ENCODE results near the gene MORN1.
A peak's percentile ranks its signal among the peaks of the same experiment; 100 is the strongest.
"Not testable (repeated sequence)": the region's sequence is repeated elsewhere in the genome, so short reads cannot be mapped to it uniquely, and the experiment has no call there.

Gene MORN1

DNA sequence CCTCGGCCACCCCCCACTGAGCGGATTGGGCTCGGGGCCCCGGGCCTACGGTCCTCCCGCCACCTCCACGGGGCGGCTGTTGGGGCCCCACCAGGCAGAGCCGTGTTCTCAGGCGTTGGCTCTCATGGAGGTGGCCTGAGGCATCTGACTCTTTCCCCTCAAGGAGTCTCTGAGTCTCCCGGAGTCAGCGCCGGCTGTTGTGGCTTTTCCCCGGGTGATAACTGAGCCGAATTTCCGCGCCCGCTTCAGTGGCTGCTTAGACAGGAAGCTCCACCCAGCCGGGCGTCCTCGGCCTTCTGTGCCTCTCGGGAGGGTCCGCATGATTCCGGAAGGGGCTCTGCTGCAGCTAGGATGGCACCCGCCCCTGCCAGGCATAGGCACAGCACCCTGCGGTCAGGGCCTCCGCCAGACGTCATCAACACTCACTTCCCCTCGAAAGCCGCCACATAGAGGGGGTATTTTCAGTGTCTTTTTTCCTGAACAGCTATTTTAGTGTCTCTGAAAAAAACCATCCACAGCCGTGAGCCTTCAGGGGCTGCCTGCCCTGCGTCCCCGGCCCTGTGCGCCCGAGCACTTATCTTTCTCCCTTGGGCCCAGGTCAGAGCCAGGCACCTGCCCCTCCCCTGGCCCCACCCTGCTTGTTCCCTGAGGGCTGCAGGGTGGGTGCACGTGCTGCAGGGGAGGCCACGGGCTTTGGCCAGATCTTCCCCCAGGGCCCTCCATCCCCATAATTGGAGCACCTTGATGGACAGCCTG is 90.3 kb downstream of the MORN1 start:
- DNase-seq (ENCODE audit: insufficient read length) (peak; percentile 86), FAIRE-seq (no peak)
- TF ChIP-seq POLR2A (IDR thresholded peaks at IDR 0.05; ENCODE audit: low read depth, low read length) (no peak), TAF1 (IDR thresholded peaks at IDR 0.05; ENCODE audit: borderline replicate concordance, low read depth, low read length) (no peak; the same call in 1 of the 2 replicates), POLR2AphosphoS5 (IDR thresholded peaks at IDR 0.05; ENCODE audit: low read depth, low read length) (no peak)

DNA sequence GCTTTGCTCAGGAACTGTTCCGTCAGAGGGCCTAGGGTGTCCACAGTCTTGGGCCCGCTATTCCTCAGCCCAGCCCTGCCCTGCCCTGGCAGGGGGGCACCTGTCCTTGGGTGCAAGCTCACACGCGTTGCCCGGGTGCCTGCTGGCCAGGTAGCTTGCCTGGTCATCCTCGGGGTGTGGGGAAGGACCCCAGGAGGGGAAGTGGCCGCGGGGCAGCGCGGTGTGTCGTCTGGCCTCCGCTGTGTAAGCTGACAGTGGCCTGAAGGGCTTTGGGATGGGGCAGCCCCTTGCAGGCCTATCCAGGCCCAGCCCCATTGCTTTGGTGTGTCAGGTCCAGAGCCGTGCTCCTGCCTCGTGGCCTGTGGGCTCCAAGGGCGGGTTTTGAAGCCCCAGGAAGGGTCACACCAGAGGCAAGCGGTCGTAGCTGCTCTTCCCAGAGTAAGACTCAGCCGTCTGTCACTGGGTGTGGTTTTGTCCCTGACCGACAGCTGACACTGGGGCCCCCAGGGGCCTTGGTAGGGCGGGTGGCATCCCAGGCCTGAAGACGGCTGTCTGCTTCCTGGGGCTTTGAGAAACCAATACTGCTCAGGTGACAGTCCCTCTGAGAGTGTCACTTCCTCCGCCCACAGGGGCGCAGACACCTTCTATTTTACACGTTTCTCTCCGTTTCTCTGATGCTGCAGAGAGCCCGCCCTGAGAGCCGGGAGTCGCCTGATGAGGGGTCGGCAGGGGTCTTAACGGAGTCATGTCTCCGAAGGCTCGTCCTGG is 91.2 kb downstream of the MORN1 start:
- TF ChIP-seq TAF1 (IDR thresholded peaks at IDR 0.05; ENCODE audit: borderline replicate concordance, low read depth, low read length) (no peak), POLR2A (IDR thresholded peaks at IDR 0.05; ENCODE audit: low read depth, low read length) (peak; percentile 54; the same call in 1 of the 2 replicates)
- peak; percentile 96 for DNase-seq (ENCODE audit: insufficient read length)
- FAIRE-seq, result peak; percentile 94

DNA sequence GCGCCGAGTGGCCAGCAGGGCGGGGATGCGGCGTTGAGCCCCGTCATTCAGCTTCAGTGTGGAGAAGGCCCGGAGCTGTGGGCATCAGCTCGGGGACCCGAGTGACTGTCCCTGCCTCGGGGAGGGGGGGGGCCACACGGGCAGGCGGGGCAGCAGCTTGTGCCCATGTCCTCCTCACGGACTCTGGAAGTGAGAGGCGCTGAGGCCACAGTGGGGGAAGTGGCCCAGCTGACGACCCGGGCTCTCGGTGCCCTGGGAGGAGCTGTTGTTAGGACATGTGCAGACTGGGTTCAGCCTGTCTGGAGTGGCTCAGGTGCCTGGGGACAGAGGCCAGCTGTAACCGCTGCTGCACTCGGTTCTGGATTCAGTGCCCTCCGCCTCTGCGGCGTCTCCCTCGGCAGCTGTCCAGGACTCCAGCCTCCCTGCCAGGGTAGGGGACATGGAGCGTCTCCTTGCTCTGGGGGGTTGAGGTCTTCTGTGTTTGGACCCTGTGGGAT is 92.2 kb downstream of the MORN1 start:
- no peak for FAIRE-seq
- TF ChIP-seq POLR2A (IDR thresholded peaks at IDR 0.05; ENCODE audit: low read depth, low read length) (no peak), POLR2AphosphoS5 (IDR thresholded peaks at IDR 0.05; ENCODE audit: low read depth, low read length) (no peak), TAF1 (IDR thresholded peaks at IDR 0.05; ENCODE audit: borderline replicate concordance, low read depth, low read length) (no peak)
- DNase-seq (ENCODE audit: insufficient read length), result no peak

DNA sequence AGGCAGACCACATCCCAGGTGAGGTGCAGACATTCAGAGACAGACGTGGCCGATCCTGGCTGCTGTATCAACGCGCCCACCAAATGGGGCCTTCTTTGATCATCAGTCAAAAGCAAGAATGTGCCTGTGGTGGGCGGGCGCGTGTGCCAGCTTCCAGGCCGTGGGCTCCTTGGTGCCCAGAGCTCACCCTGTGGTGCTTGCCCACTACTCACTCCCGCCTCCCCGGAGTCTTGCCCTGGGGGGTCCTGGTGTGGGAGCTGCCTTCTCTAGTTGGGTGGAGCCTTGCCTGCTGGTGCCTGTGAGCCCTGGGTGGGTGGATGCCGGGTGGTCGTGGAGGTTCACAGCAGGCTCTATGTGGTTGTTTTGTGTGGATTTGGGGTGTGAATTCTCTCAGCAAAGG is 92.7 kb downstream of the MORN1 start:
- DNase-seq (ENCODE audit: insufficient read length) (no peak), FAIRE-seq (no peak)
- no peak for TF ChIP-seq POLR2A (IDR thresholded peaks at IDR 0.05; ENCODE audit: low read depth, low read length)
- TF ChIP-seq POLR2AphosphoS5 (IDR thresholded peaks at IDR 0.05; ENCODE audit: low read depth, low read length), result no peak
- TF ChIP-seq TAF1 (IDR thresholded peaks at IDR 0.05; ENCODE audit: borderline replicate concordance, low read depth, low read length), result no peak

DNA sequence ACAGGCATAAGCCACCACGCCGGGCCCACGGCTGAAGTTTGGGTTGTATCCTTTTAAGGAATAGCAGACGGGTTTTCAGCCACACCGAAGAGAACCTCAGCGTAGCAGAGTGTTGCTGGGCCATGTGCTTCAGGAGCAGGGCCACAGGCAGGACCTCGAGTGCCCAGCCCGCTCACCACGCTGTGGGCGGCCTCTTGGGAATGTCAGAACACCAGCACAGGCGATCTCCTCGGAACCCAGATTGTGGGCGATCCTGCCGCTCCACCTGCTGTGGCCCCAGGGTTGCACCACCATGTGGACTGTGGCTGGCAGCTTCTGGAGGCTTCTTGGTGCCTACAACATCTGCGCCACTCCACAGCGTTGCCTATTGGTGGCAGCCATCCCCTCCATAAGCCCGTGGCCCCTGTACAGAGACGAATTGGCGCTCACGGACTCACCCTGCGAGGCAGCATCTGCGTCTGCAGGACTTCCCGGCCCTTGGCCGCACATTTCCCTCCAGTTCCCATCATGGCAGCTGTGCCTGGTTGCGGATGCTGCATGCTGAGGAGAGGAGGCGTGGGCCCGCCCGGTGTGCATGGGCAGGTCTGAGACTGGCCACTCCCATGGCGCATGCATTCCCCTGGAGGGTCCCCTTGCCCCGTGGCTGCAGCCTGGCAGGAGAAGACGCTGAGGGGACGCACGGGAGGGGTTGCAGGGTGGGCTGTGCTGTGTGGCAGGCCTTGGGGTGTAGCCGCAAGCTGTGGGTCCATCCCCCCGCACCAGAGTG is 93.9 kb downstream of the MORN1 start:
- FAIRE-seq (no peak), DNase-seq (ENCODE audit: insufficient read length) (no peak)
- TF ChIP-seq POLR2AphosphoS5 (IDR thresholded peaks at IDR 0.05; ENCODE audit: low read depth, low read length) (no peak), POLR2A (IDR thresholded peaks at IDR 0.05; ENCODE audit: low read depth, low read length) (no peak), TAF1 (IDR thresholded peaks at IDR 0.05; ENCODE audit: borderline replicate concordance, low read depth, low read length) (no peak)

DNA sequence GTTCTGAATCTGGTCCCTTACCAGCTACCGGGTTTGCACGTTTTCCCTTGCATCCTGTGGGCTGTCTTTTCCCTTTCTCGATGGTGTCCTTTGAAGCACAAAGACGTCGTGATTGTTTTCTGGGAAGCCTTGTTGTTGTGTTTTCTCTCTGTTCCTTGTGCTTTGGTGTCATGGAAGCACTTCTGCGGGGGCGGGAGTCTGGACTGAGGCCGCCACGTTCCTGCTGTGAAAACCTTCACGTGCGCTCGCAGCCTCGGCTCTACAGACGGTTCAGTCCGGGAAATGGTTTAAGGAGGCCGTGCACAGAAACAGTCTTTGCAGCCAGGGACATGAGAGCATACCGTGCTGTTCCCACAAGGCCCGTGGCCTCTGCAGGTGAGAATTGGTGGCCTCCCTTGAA is 94.7 kb downstream of the MORN1 start:
- no peak for DNase-seq (ENCODE audit: insufficient read length)
- TF ChIP-seq POLR2A (IDR thresholded peaks at IDR 0.05; ENCODE audit: low read depth, low read length), result no peak
- TF ChIP-seq POLR2AphosphoS5 (IDR thresholded peaks at IDR 0.05; ENCODE audit: low read depth, low read length), result no peak
- TF ChIP-seq TAF1 (IDR thresholded peaks at IDR 0.05; ENCODE audit: borderline replicate concordance, low read depth, low read length), result no peak
- FAIRE-seq, result no peak

DNA sequence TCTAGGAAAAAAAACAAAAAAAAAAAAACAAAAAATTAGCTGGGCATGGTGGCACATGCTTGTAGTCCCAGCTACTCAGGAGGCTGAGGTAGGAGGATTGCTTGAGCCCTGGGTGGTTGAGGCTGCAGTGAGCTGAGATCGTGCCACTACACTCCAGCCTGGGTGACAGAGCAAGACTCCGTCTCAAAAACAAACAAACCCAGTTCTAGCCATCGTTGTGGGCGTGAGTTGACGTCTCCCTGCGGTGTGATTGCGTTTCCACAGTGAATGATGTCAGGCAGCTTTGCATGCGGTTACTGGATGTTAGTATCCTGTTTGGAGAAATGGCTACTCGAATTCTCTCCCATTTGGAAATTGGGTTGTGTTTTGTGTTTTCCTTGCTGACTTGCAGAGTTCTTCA is 95.1 kb downstream of the MORN1 start:
- FAIRE-seq; DNase-seq (ENCODE audit: insufficient read length): not testable (repeated sequence)

DNA sequence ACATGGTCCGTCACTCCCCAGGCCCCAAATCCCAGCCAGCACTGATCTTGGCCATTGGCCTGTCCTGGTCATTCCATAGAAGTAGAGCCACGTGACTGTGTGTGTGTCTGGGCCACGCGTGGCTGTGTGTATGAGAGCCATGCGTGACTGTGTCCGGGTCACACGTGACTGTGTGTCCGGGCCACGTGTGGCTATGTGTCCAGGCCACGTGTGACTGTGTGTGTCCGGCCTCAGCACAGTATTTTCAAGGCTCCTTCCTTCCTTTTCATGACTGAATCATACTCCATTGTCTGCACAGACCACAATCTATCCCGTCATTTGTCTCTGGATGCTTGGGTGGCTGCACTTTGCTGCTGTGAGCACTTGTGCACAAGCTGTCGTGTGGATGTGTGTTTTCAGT is 95.8 kb downstream of the MORN1 start:
- TF ChIP-seq POLR2AphosphoS5 (IDR thresholded peaks at IDR 0.05; ENCODE audit: low read depth, low read length) (no peak), POLR2A (IDR thresholded peaks at IDR 0.05; ENCODE audit: low read depth, low read length) (no peak), TAF1 (IDR thresholded peaks at IDR 0.05; ENCODE audit: borderline replicate concordance, low read depth, low read length) (no peak)
- DNase-seq (ENCODE audit: insufficient read length), result no peak
- FAIRE-seq, result no peak

DNA sequence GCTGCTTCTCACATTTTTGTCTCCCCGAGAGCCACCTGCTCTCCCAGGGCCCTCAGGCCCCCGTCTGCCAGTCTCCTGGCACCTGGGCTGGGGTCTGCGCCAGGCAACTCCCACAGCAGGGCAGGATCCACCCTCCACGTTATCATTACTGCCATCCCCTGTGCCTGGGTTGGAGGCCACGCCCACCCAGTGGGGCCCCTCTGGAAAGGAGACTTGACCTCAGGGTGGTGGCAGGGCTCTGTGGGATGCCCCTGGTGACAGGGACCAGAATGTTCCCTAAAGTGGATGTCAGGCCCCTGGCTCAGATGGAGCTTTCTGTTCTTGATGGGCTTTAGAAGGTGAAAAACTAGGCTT is 96.7 kb downstream of the MORN1 start:
- TF ChIP-seq POLR2A (IDR thresholded peaks at IDR 0.05; ENCODE audit: low read depth, low read length) (no peak), POLR2AphosphoS5 (IDR thresholded peaks at IDR 0.05; ENCODE audit: low read depth, low read length) (no peak), TAF1 (IDR thresholded peaks at IDR 0.05; ENCODE audit: borderline replicate concordance, low read depth, low read length) (no peak)

DNA sequence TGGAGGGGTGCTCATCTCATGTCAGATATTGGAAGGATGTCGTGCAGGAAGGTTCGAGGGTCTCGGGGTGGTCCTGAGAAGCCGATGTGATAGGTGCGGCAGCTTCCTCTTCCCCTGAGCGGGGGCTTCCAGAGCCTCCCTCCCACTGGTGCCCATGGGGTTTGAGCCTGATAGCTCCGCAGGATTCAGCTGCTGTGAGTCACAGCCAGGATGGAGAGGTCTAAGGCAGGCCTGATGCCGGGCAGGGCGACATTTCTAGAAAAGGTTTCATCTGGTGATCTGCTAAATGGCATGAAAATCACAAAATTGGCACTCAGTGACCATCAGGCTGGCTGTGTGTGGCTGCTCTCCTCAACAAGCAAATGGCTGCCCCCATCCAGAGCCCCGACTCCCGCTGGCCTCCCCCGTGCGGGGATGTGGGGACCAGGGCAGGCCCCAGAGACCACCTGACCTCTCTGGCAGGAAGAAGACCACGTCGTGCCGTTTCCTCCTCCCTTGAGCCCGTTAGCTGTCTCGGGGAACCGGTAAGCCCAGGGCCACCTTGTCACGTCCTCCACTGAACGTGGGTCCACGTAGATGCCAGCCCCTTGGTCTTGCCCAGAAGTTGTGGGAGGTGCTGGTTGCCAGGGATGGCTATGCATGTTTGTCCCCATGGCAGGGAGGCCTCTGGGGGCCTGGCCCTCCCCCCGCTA is 97.2 kb downstream of the MORN1 start:
- FAIRE-seq (no peak), DNase-seq (ENCODE audit: insufficient read length) (no peak)
- TF ChIP-seq POLR2A (IDR thresholded peaks at IDR 0.05; ENCODE audit: low read depth, low read length) (no peak), POLR2AphosphoS5 (IDR thresholded peaks at IDR 0.05; ENCODE audit: low read depth, low read length) (no peak), TAF1 (IDR thresholded peaks at IDR 0.05; ENCODE audit: borderline replicate concordance, low read depth, low read length) (no peak)

More for the DNA sequence above, 96.7 kb downstream of the MORN1 start:
- DNase-seq (ENCODE audit: insufficient read length), result no peak
- FAIRE-seq, result no peak

Data from GM12892 (cell line).